MCF 10A (cell line): ENCODE results near the gene BIVM. TPM values are rescaled to one million over a fixed set of nuclear protein-coding genes. Genes with fewer than 3 reads are reported as not detected.

ENCODE experiments used
- BruUV-seq: library from RNA; stranded (reverse); fragments of 400-500 nt; replicated peaks from 2 replicates; lab custom pipeline; 2021; lab: Mats Ljungman, UMichigan
- CTCF ChIA-PET: fragments of 300-600 bp; sonication (Branson Sonifier 250); formaldehyde crosslinking; extraction: SDS; loops from one replicate; lab custom pipeline; 2021; ENCODE audit warnings: antibody characterized with exemption, inconsistent platforms; lab: Yijun Ruan, JAX
- POLR2A ChIA-PET: fragments of 300-600, 350-650 bp; sonication (Branson Sonifier 250); formaldehyde crosslinking; extraction: SDS; loops from one replicate; lab custom pipeline; 2020; ENCODE audit warnings: antibody characterized with exemption, inconsistent platforms; lab: Yijun Ruan, JAX
- DNase-seq: peaks from one replicate; pipeline ENCODE4 v3.0.0-alpha.2; 2018; ENCODE audit not compliant: unreplicated experiment
- H3K27ac Mint-ChIP-seq: one replicate; pipeline ENCODE4 v1.8.0; 2022; ENCODE audit warnings: mild to moderate bottlenecking, low read depth, mixed read lengths; ENCODE audit not compliant: unreplicated experiment
- H3K27me3 Mint-ChIP-seq: one replicate; pipeline ENCODE4 v1.8.0; 2022; ENCODE audit warnings: mixed read lengths; ENCODE audit not compliant: insufficient read depth, unreplicated experiment
- H3K36me3 Mint-ChIP-seq: one replicate; pipeline ENCODE4 v1.8.0; 2022; ENCODE audit warnings: mild to moderate bottlenecking, moderate library complexity, mixed read lengths; ENCODE audit not compliant: insufficient read depth, unreplicated experiment
- H3K4me1 Mint-ChIP-seq: one replicate; pipeline ENCODE4 v1.8.0; 2022; ENCODE audit warnings: mixed read lengths; ENCODE audit not compliant: insufficient read depth, unreplicated experiment
- H3K4me3 Mint-ChIP-seq: one replicate; pipeline ENCODE4 v1.8.0; 2022; ENCODE audit warnings: mild to moderate bottlenecking, moderate library complexity, mixed read lengths; ENCODE audit not compliant: unreplicated experiment
- H3K9me3 Mint-ChIP-seq: one replicate; pipeline ENCODE4 v1.8.0; 2022; ENCODE audit warnings: mixed read lengths; ENCODE audit not compliant: unreplicated experiment
- intact Hi-C: fragments of 100-400 bp; cut with micrococcal nuclease; formaldehyde crosslinking; loops from 2 replicates; pipeline ENCODE4 v1.14.1; 2022
- total RNA-seq: library from RNA; stranded (reverse); gene quantifications from 2 replicates; pipeline ENCODE4 v1.2.3, GENCODE V29; 2022
- TF ChIP-seq, protein P1 (sequence below): fragments of 200-600 bp; IDR thresholded peaks from one replicate; pipeline ENCODE4 v1.8.0; 2022; ENCODE audit warnings: antibody characterized with exemption, mild to moderate bottlenecking; ENCODE audit not compliant: unreplicated experiment

Gene BIVM
- total RNA-seq, 1 experiment from 2014 or later: 36.6 TPM

DNA sequence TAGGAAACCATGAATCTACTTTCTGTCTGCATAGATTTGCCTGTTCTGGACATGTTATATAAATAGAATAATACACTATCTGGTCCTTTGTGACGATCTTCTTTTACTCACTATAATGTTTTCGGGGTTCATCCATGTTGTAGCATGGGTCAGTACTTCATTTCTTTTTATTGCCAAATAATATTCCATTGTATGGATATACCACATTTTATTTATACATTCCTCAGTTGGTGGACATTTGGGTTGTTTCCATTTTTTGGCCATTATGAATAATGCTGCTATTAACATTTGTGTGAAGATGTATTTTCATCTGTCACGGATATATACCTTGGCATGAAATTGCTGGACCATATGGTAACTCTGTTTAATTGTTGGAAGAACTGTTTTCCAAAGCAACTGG, 6.8 kb downstream of the BIVM start:
- ChIA-PET POLR2A (no interaction called here), CTCF (no interaction called here)
- no peak for DNase-seq
- H3K9me3 Mint-ChIP-seq: no peaks in the 10 kb centered on the region
- H3K36me3 Mint-ChIP-seq: peaks cover 19% of the 10 kb centered on the region
- no peak overlapping the region for H3K27ac Mint-ChIP-seq
- intact Hi-C loops: no loop called here
- no peaks in the 10 kb centered on the region for H3K27me3 Mint-ChIP-seq
- TF ChIP-seq, protein P1, sequence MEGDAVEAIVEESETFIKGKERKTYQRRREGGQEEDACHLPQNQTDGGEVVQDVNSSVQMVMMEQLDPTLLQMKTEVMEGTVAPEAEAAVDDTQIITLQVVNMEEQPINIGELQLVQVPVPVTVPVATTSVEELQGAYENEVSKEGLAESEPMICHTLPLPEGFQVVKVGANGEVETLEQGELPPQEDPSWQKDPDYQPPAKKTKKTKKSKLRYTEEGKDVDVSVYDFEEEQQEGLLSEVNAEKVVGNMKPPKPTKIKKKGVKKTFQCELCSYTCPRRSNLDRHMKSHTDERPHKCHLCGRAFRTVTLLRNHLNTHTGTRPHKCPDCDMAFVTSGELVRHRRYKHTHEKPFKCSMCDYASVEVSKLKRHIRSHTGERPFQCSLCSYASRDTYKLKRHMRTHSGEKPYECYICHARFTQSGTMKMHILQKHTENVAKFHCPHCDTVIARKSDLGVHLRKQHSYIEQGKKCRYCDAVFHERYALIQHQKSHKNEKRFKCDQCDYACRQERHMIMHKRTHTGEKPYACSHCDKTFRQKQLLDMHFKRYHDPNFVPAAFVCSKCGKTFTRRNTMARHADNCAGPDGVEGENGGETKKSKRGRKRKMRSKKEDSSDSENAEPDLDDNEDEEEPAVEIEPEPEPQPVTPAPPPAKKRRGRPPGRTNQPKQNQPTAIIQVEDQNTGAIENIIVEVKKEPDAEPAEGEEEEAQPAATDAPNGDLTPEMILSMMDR: no peak
- no TSS peak for BruUV-seq
- no peak overlapping the region for H3K4me3 Mint-ChIP-seq
- H3K4me1 Mint-ChIP-seq: peaks cover 9% of the 10 kb centered on the region

DNA sequence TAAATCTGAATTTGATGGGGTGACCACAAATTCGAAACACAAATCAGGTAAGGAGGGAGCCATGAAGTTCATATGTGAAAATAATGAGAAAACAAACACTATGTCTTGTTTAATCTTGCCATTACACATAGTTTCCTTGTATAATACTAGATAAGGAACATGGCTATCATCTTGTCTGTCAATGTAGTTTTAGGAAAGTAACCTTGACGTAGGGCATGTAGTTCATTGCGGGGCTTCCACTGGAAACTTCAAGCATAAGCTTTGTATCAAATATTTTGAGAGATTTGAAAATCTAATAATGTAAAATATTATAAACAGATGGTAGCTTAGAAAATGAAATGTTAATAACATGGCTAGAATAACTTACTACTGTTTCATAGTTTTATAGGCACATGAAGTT, 8.8 kb downstream of the BIVM start:
- H3K9me3 Mint-ChIP-seq: no peaks in the 10 kb centered on the region
- peaks cover 7% of the 10 kb centered on the region for H3K4me1 Mint-ChIP-seq
- H3K27ac Mint-ChIP-seq: no peak overlapping the region
- no TSS peak for BruUV-seq
- TF ChIP-seq, protein P1: no peak
- CTCF ChIA-PET: interaction anchor here (0.6 to 1.6 kb wide), 4 partner anchors 9 to 228 kb away, joined by 3 to 7 read pairs (median 3); partner anchors contain the start of genes BIVM, ERCC5 and POGLUT2
- no peaks in the 10 kb centered on the region for H3K27me3 Mint-ChIP-seq
- POLR2A ChIA-PET: interaction anchor here (1.8 kb wide), 1 partner anchor 10 kb away, joined by 4 read pairs; no protein-coding TSS in a partner anchor
- no peak overlapping the region for H3K4me3 Mint-ChIP-seq
- no peak for DNase-seq
- intact Hi-C loops: no loop called here
- peaks cover 32% of the 10 kb centered on the region for H3K36me3 Mint-ChIP-seq

DNA sequence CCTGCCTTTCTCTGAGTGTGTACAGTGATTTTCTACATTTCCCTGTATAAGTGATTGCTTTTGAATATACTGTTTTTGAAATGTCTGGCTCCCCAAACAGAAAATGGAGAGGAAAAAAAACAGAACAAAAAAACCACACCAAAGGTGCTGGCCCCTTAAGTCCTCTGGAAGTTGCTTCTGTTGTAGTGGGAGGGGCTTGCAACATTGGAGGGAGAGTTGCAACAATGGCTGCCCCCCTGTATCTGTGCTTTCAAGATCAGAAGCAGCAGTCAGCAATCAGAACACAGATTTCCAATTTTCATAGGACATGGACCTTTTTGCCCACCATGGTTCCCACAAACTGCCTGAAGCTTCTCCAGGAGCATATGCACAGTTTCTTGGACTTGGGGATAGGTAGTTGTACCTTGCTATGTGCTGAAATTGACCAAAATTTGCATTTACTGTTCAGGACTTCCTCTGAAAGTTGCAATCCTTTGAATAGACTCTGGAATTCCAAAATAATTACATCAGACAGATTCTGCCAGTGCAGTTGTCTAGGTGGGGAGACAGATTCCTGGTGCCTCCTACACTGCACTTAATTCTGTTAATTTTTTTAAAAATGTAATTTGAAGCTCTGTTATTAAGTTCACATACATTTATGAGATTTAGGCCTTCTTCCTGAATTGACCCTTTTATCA, 13.8 kb downstream of the BIVM start:
- intact Hi-C loops: no loop called here
- H3K27me3 Mint-ChIP-seq: no peaks in the 10 kb centered on the region
- H3K9me3 Mint-ChIP-seq: no peaks in the 10 kb centered on the region
- no TSS peak for BruUV-seq
- H3K4me3 Mint-ChIP-seq: no peak overlapping the region
- DNase-seq: no peak
- peak overlapping the region; percentile 9 for H3K27ac Mint-ChIP-seq
- ChIA-PET CTCF (interaction anchor here (0.6 to 0.9 kb wide), 4 partner anchors 11 to 230 kb away, joined by 3 read pairs; no protein-coding TSS in a partner anchor), POLR2A (interaction anchor here (1.1 to 2.3 kb wide), 6 partner anchors 12 to 221 kb away, joined by 3 to 15 read pairs (median 5); partner anchors contain the start of genes ERCC5 and TPP2)
- TF ChIP-seq, protein P1: no peak
- H3K4me1 Mint-ChIP-seq: peaks cover 14% of the 10 kb centered on the region
- peaks cover 47% of the 10 kb centered on the region for H3K36me3 Mint-ChIP-seq

DNA sequence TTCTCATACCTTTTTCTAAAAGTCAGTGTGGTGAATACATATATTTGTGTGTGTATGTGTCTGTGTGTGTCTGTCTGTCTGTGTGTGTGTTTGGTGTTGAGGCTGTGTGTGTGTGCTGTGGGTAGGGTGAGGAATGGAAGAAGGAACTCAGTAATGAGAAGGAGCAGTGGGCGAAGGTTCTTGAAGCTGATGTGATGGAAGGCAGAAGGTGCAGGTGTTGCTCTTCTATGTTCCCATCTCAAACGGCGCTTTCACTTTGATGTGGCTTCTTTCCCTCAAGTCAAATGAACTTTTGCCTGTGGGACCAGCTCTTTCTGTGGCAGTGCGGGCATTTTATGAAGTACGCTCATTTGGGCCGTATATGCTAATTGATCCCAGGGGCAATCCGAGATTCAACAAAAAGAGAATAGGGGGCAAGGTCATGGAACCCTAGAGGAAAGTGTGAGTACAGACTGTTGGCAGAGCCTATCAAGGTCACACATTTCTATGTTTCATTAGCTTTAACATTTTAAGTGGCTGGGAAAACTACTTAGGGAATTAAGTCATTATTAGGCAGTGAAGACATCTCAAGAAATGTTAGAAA, 15.2 kb downstream of the BIVM start:
- H3K36me3 Mint-ChIP-seq: peaks cover 57% of the 10 kb centered on the region
- no peaks in the 10 kb centered on the region for H3K27me3 Mint-ChIP-seq
- intact Hi-C loops: no loop called here
- no TSS peak for BruUV-seq
- ChIA-PET POLR2A (interaction anchor here (1.1 to 2.3 kb wide), 4 partner anchors 10 to 223 kb away, joined by 3 to 7 read pairs (median 4); partner anchors contain the start of gene ERCC5), CTCF (interaction anchor here (0.6 to 1.0 kb wide), 3 partner anchors 12 to 210 kb away, joined by 3 read pairs; no protein-coding TSS in a partner anchor)
- H3K9me3 Mint-ChIP-seq: no peaks in the 10 kb centered on the region
- TF ChIP-seq, protein P1: no peak
- H3K4me1 Mint-ChIP-seq: peaks cover 14% of the 10 kb centered on the region
- H3K4me3 Mint-ChIP-seq: no peak overlapping the region
- no peak for DNase-seq
- H3K27ac Mint-ChIP-seq: no peak overlapping the region
